K562 treated with DMSO at 1 percent for 4 hours (cell line): ENCODE measurements around the gene KCNA3. TPM values are rescaled to one million over a fixed set of nuclear protein-coding genes. Genes with fewer than 3 reads are reported as not detected.

ENCODE experiments used
- total RNA-seq: library from RNA; unstranded; fragments of 300-600 nt; gene quantifications from 2 replicates; pipeline ENCODE4 v1.2.3, GENCODE V29; 2022; ENCODE audit not compliant: insufficient read depth

KCNA3 gene
- total RNA-seq: not detected in 2 replicates

DNA sequence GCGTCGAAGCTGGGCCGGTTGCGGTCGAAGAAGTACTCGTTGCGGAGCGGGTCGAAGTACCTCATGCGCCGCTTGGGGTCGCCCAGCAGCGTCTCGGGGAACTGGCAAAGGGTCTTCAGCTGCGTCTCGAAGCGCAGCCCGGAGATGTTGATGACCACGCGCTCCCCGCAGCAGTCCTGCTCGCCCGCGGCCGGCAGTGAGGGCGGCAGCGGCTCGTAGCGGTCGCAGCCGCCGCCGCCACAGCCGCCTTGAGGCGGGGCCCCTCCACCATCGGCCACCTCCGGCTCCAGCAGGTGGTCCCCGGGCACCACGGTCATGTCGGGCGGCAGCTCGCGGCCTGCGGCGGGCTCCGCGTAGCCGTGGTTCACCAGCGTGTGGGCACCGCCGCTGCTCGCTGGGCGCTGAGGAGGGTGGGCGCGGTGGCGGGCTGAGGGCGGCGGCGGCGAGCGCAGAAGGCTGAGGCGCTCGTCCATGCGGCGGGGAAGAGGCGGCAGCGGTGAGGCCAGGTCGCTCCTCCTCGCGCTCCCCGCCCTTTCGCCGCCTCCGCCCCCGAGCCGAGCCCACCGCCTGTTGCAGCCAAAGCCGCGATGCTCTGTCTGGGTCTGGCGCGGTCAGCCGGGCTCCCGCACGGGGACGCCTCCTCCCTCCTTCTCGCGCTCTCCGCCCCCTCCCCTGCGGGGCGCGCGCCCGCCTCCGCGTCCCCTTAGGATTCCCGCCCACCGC is at the start of gene KCNA3:
KCNA3 (minus strand) TSS at position 604 of the 723 bp plus-strand sequence; CDS start at position 473, 131 bp downstream.

Other genes starting within 250 kb of the KCNA3 start
- gene PROK1, start 223.8 kb downstream of the KCNA3 start, total RNA-seq: not detected in 2 replicates
- not detected in 2 replicates for gene KCNA10, start 155.8 kb downstream of the KCNA3 start, total RNA-seq
- not detected in 2 replicates for gene KCNA2, start 68.6 kb downstream of the KCNA3 start, total RNA-seq
- 202 and 249 TPM in 2 replicates for gene CD53, start 198.2 kb upstream of the KCNA3 start, total RNA-seq